Renal pelvis (tissue), 12 donors: ENCODE data around the gene ACSM2B. TPM values are rescaled to one million over a fixed set of nuclear protein-coding genes. Genes with fewer than 3 reads are reported as not detected.
"Not testable (repeated sequence)": the region's sequence is repeated elsewhere in the genome, so short reads cannot be mapped to it uniquely, and the experiment has no call there.

ENCODE experiments used
- DNase-seq: peaks from one replicate; pipeline ENCODE4 v3.0.0-alpha.2; 2013
- long read RNA-seq, 16 experiments: transcript quantifications; one replicate each; lab custom pipeline, GENCODE V29; 2026
- polyA plus RNA-seq, 3 donors: library from polyadenylated mRNA; unstranded; fragments of 120-200 nt; gene quantifications; one replicate each; pipeline ENCODE4 v1.2.1, GENCODE V29; 2013; ENCODE audit not compliant: insufficient read length in 3 of 3

The ACSM2B gene
- 10 to 100 TPM; 62.8 to 79.7 (median 70.7) TPM for polyA plus RNA-seq
- long read RNA-seq, donor 1, transcript ACSM2B-201 (14 exons, 2,935 nt) = major isoform, 5 of 10 reads
- long read RNA-seq, donor 1, partial matches to known transcripts = 0 of 10 reads
- long read RNA-seq, donor 1, other reads (novel, unspliced or antisense) = 0 of 10 reads
- long read RNA-seq, donor 2, transcript ACSM2B-201 (14 exons, 2,935 nt) = major isoform, 12 of 37 reads
- long read RNA-seq, donor 2, partial matches to known transcripts = 20 of 37 reads
- long read RNA-seq, donor 2, other reads (novel, unspliced or antisense) = 0 of 37 reads
- long read RNA-seq, donor 3, transcript ACSM2B-201 (14 exons, 2,935 nt) = major isoform, 5 of 11 reads
- long read RNA-seq, donor 3, partial matches to known transcripts = 5 of 11 reads
- long read RNA-seq, donor 3, other reads (novel, unspliced or antisense) = 0 of 11 reads
- long read RNA-seq, donor 4, transcript ACSM2B-201 (14 exons, 2,935 nt) = major isoform, 9 of 16 reads
- long read RNA-seq, donor 4, partial matches to known transcripts = 0 of 16 reads
- long read RNA-seq, donor 4, other reads (novel, unspliced or antisense) = 0 of 16 reads
- long read RNA-seq, donor 5, transcript ACSM2B-201 (14 exons, 2,935 nt) = major isoform, 11 of 12 reads
- long read RNA-seq, donor 5, partial matches to known transcripts = 0 of 12 reads
- long read RNA-seq, donor 5, other reads (novel, unspliced or antisense) = 0 of 12 reads
- long read RNA-seq, donor 6, transcript ACSM2B-205 (2 exons, 734 nt) = minor isoform, 7 of 38 reads
- long read RNA-seq, donor 6, transcript ACSM2B-201 (14 exons, 2,935 nt) = major isoform, 12 of 38 reads
- long read RNA-seq, donor 6, partial matches to known transcripts = 15 of 38 reads
- long read RNA-seq, donor 6, other reads (novel, unspliced or antisense) = 0 of 38 reads
- long read RNA-seq, donor 7, transcript ACSM2B-201 (14 exons, 2,935 nt) = major isoform, 12 of 13 reads
- long read RNA-seq, donor 7, partial matches to known transcripts = 0 of 13 reads
- long read RNA-seq, donor 7, other reads (novel, unspliced or antisense) = 0 of 13 reads
- long read RNA-seq, donor 8 = 0 reads
- long read RNA-seq, donor 9, transcript ACSM2B-201 (14 exons, 2,935 nt) = major isoform, 21 of 38 reads
- long read RNA-seq, donor 9, partial matches to known transcripts = 11 of 38 reads
- long read RNA-seq, donor 9, other reads (novel, unspliced or antisense) = 0 of 38 reads
- long read RNA-seq, donor 10, transcript ACSM2B-201 (14 exons, 2,935 nt) = major isoform, 7 of 18 reads
- long read RNA-seq, donor 10, partial matches to known transcripts = 6 of 18 reads
- long read RNA-seq, donor 10, other reads (novel, unspliced or antisense) = 0 of 18 reads
- long read RNA-seq, donor 11, transcript ACSM2B-201 (14 exons, 2,935 nt) = major isoform, 7 of 10 reads
- long read RNA-seq, donor 11, partial matches to known transcripts = 0 of 10 reads
- long read RNA-seq, donor 11, other reads (novel, unspliced or antisense) = 0 of 10 reads
- long read RNA-seq, donor 12, transcript ACSM2B-201 (14 exons, 2,935 nt) = major isoform, 16 of 39 reads
- long read RNA-seq, donor 12, partial matches to known transcripts = 19 of 39 reads
- long read RNA-seq, donor 12, other reads (novel, unspliced or antisense) = 0 of 39 reads
- long read RNA-seq, donor 13, partial matches to known transcripts = 0 of 4 reads
- long read RNA-seq, donor 13, other reads (novel, unspliced or antisense) = 0 of 4 reads
- long read RNA-seq, donor 14 = 0 reads
- long read RNA-seq, donor 15 = 0 reads
- long read RNA-seq, donor 16, transcript ACSM2B-201 (14 exons, 2,935 nt) = major isoform, 9 of 18 reads
- long read RNA-seq, donor 16, partial matches to known transcripts = 6 of 18 reads
- long read RNA-seq, donor 16, other reads (novel, unspliced or antisense) = 0 of 18 reads

- DNase-seq = not testable (repeated sequence)
These were observed at the start of gene ACSM2B for GRCh38 chr16:20576145-20576544. ACSM2B (minus strand) TSS chr16:20576367; CDS start chr16:20564845, 11,522 bp downstream.

GRCh38 chr16:20624882-20625807 is 49.0 kb upstream of the ACSM2B start:
- DNase-seq = no peak

GRCh38 chr16:20624205-20624604 is 48.0 kb upstream of the ACSM2B start:
- no peak for DNase-seq

- no peak for DNase-seq
These were observed 46.3 kb upstream of the ACSM2B start for GRCh38 chr16:20622498-20622870.

GRCh38 chr16:20621406-20621805 is 45.2 kb upstream of the ACSM2B start:
- DNase-seq = no peak

GRCh38 chr16:20620770-20621169 is 44.6 kb upstream of the ACSM2B start:
- DNase-seq = no peak

- no peak for DNase-seq
These were observed 43.8 kb upstream of the ACSM2B start for GRCh38 chr16:20620003-20620402.

GRCh38 chr16:20617271-20617670 is 41.1 kb upstream of the ACSM2B start:
- DNase-seq = no peak

GRCh38 chr16:20614186-20615141 is 38.3 kb upstream of the ACSM2B start:
- DNase-seq = no peak

GRCh38 chr16:20613481-20614185 is 37.5 kb upstream of the ACSM2B start:
- DNase-seq = no peak

GRCh38 chr16:20612551-20613480 is 36.6 kb upstream of the ACSM2B start:
- no peak for DNase-seq

- DNase-seq = no peak
These were observed 35.9 kb upstream of the ACSM2B start for GRCh38 chr16:20611975-20612481.

GRCh38 chr16:20611350-20611902 is 35.3 kb upstream of the ACSM2B start:
- DNase-seq = no peak

GRCh38 chr16:20610892-20611349 is 34.8 kb upstream of the ACSM2B start:
- no peak for DNase-seq

- DNase-seq = no peak
These were observed 34.2 kb upstream of the ACSM2B start for GRCh38 chr16:20610211-20610891.
